Measurements from ENCODE around the gene ADAMTS12. TPM values are rescaled to one million over a fixed set of nuclear protein-coding genes. Genes with fewer than 3 reads are reported as not detected.

ADAMTS12 gene
- total RNA-seq, 1 donor, result 6.9 TPM

GRCh38 chr5:33824516-33825195, 67.1 kb downstream of the ADAMTS12 start:
- Histone ChIP-seq H4K20me1 (ENCODE audit: insufficient read depth, low read length) (no peaks in the 10 kb centered on the region), H3K36me3 (ENCODE audit: insufficient read depth, low read length) (no peaks in the 10 kb centered on the region), H3K27me3 (ENCODE audit: insufficient read depth, low read length) (no peaks in the 10 kb centered on the region), H3K4me3 (ENCODE audit: insufficient read depth, low read length) (no peak overlapping the region), H3K4me1 (ENCODE audit: insufficient read depth, low read length) (peaks cover 34% of the 10 kb centered on the region), H3K4me2 (ENCODE audit: insufficient read depth, low read length) (peak overlapping the region; percentile 58), H3K79me2 (ENCODE audit: insufficient read depth, low read length) (peaks cover 39% of the 10 kb centered on the region), H3K27ac (ENCODE audit: low read depth, low read length) (peak overlapping the region; percentile 68), H3K9me3 (ENCODE audit: low read depth, low read length) (no peaks in the 10 kb centered on the region), H2AFZ (ENCODE audit: low read length) (no peak overlapping the region)
- TF ChIP-seq, protein P1, sequence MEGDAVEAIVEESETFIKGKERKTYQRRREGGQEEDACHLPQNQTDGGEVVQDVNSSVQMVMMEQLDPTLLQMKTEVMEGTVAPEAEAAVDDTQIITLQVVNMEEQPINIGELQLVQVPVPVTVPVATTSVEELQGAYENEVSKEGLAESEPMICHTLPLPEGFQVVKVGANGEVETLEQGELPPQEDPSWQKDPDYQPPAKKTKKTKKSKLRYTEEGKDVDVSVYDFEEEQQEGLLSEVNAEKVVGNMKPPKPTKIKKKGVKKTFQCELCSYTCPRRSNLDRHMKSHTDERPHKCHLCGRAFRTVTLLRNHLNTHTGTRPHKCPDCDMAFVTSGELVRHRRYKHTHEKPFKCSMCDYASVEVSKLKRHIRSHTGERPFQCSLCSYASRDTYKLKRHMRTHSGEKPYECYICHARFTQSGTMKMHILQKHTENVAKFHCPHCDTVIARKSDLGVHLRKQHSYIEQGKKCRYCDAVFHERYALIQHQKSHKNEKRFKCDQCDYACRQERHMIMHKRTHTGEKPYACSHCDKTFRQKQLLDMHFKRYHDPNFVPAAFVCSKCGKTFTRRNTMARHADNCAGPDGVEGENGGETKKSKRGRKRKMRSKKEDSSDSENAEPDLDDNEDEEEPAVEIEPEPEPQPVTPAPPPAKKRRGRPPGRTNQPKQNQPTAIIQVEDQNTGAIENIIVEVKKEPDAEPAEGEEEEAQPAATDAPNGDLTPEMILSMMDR (IDR thresholded peaks at IDR 0.05; ENCODE audit: extremely low read depth, low read depth, low read length), result no peak
- DNase-seq (ENCODE audit: insufficient read length, low spot score, missing footprints), result peak; percentile 58

- Histone ChIP-seq H3K4me3 (ENCODE audit: insufficient read depth, low read length) (no peak overlapping the region), H3K4me1 (ENCODE audit: insufficient read depth, low read length) (peaks cover 15% of the 10 kb centered on the region), H4K20me1 (ENCODE audit: insufficient read depth, low read length) (no peaks in the 10 kb centered on the region), H3K79me2 (ENCODE audit: insufficient read depth, low read length) (peaks cover 36% of the 10 kb centered on the region), H3K9me3 (ENCODE audit: low read depth, low read length) (no peaks in the 10 kb centered on the region), H3K27ac (ENCODE audit: low read depth, low read length) (peak overlapping the region; percentile 57), H2AFZ (ENCODE audit: low read length) (no peak overlapping the region), H3K4me2 (ENCODE audit: insufficient read depth, low read length) (peak overlapping the region; percentile 5), H3K36me3 (ENCODE audit: insufficient read depth, low read length) (peaks cover 4% of the 10 kb centered on the region), H3K27me3 (ENCODE audit: insufficient read depth, low read length) (no peaks in the 10 kb centered on the region)
- DNase-seq (ENCODE audit: insufficient read length, low spot score, missing footprints), result no peak
- TF ChIP-seq, protein P1 (IDR thresholded peaks at IDR 0.05; ENCODE audit: extremely low read depth, low read depth, low read length), result no peak
Observed at GRCh38 chr5:33817301-33817700, 74.5 kb downstream of the ADAMTS12 start.

GRCh38 chr5:33816791-33817190, 75.0 kb downstream of the ADAMTS12 start:
- Histone ChIP-seq H2AFZ (ENCODE audit: low read length) (no peak overlapping the region), H3K27ac (ENCODE audit: low read depth, low read length) (peak overlapping the region; percentile 57), H3K79me2 (ENCODE audit: insufficient read depth, low read length) (peaks cover 33% of the 10 kb centered on the region), H3K4me3 (ENCODE audit: insufficient read depth, low read length) (no peak overlapping the region), H3K36me3 (ENCODE audit: insufficient read depth, low read length) (peaks cover 4% of the 10 kb centered on the region), H4K20me1 (ENCODE audit: insufficient read depth, low read length) (no peaks in the 10 kb centered on the region), H3K9me3 (ENCODE audit: low read depth, low read length) (no peaks in the 10 kb centered on the region), H3K27me3 (ENCODE audit: insufficient read depth, low read length) (no peaks in the 10 kb centered on the region), H3K4me2 (ENCODE audit: insufficient read depth, low read length) (peak overlapping the region; percentile 5), H3K4me1 (ENCODE audit: insufficient read depth, low read length) (peaks cover 15% of the 10 kb centered on the region)
- TF ChIP-seq, protein P1 (IDR thresholded peaks at IDR 0.05; ENCODE audit: extremely low read depth, low read depth, low read length), result no peak
- no peak for DNase-seq (ENCODE audit: insufficient read length, low spot score, missing footprints)

- TF ChIP-seq, protein P1 (IDR thresholded peaks at IDR 0.05; ENCODE audit: extremely low read depth, low read depth, low read length), result no peak
- Histone ChIP-seq H3K9me3 (ENCODE audit: low read depth, low read length) (no peaks in the 10 kb centered on the region), H4K20me1 (ENCODE audit: insufficient read depth, low read length) (no peaks in the 10 kb centered on the region), H3K4me2 (ENCODE audit: insufficient read depth, low read length) (no peak overlapping the region), H3K27ac (ENCODE audit: low read depth, low read length) (no peak overlapping the region), H3K4me3 (ENCODE audit: insufficient read depth, low read length) (no peak overlapping the region), H3K79me2 (ENCODE audit: insufficient read depth, low read length) (peaks cover 39% of the 10 kb centered on the region), H3K27me3 (ENCODE audit: insufficient read depth, low read length) (no peaks in the 10 kb centered on the region), H2AFZ (ENCODE audit: low read length) (no peak overlapping the region), H3K4me1 (ENCODE audit: insufficient read depth, low read length) (peaks cover 38% of the 10 kb centered on the region), H3K36me3 (ENCODE audit: insufficient read depth, low read length) (peaks cover 5% of the 10 kb centered on the region)
- no peak for DNase-seq (ENCODE audit: insufficient read length, low spot score, missing footprints)
Observed at GRCh38 chr5:33812746-33813145, 79.0 kb downstream of the ADAMTS12 start.
